HepG2 (cell line): Measurements from ENCODE around the gene MXI1. TPM values are rescaled to one million over a fixed set of nuclear protein-coding genes. Genes with fewer than 3 reads are reported as not detected.
"Not testable (repeated sequence)": the region's sequence is repeated elsewhere in the genome, so short reads cannot be mapped to it uniquely, and the experiment has no call there.

Experiments used
- ATAC-seq: fragments of 200-7000 bp; cut with Tn5 transposase; 3 replicates; pipeline ENCODE4 v1.9.1; 2020; ENCODE audit warnings: mild to moderate bottlenecking, moderate library complexity
- BruUV-seq: library from RNA; stranded (reverse); fragments of 400-500 nt; replicated peaks from 2 replicates; lab custom pipeline; 2021; lab: Mats Ljungman, UMichigan
- CTCF ChIA-PET: fragments of 300-600 bp; formaldehyde crosslinking; extraction: SDS; loops from one replicate; lab custom pipeline; 2021; ENCODE audit warnings: low total read pairs, inconsistent platforms, low intra/inter-chr PET ratio; lab: Yijun Ruan, JAX
- POLR2A ChIA-PET: fragments of 350-600 bp; sonication (Branson Sonifier 250); formaldehyde crosslinking; loops from one replicate; lab custom pipeline; 2020; ENCODE audit warnings: antibody characterized with exemption, inconsistent platforms; lab: Yijun Ruan, JAX
- DNase-seq: peaks from one replicate; pipeline ENCODE4 v3.0.0-alpha.2; 2015; ENCODE audit warnings: low spot score
- FAIRE-seq: peaks from 3 replicates; lab custom pipeline; 2011; peaks lifted over from hg19 to GRCh38; lab: Jason Lieb, UNC
- H2AFZ ChIP-seq: one replicate; pipeline ENCODE4 v1.6.1; 2011; ENCODE audit warnings: low read length, inconsistent platforms
- H3K27ac ChIP-seq: fragments of 300-600 bp; 3 replicates; pipeline ENCODE4 v1.8.0; 2011; ENCODE audit warnings: mixed run types, mild to moderate bottlenecking, mixed read lengths, low read length, inconsistent platforms; ENCODE audit not compliant: insufficient read depth; ENCODE audit errors: extremely low read length
- H3K27me3 ChIP-seq, 2 experiments: fragments of 200-600 bp in 1 of 2; 2 replicates in 1 of 2; 3 replicates in 1 of 2; pipeline versions ENCODE4 v1.6.0 to v1.8.0; 2011; ENCODE audit warnings: low read length in 2 of 2, mild to moderate bottlenecking in 2 of 2, moderate library complexity in 2 of 2, inconsistent platforms in 1 of 2; ENCODE audit not compliant: insufficient read depth in 2 of 2, control insufficient read depth in 1 of 2
- H3K36me3 ChIP-seq, 2 experiments: fragments of 200-600 bp in 1 of 2; replicated peaks in 1 of 2; 2 replicates in 1 of 2; 3 replicates in 1 of 2; pipeline versions ENCODE4 v1.5.1 to v1.8.0; 2011; ENCODE audit warnings: low read length in 2 of 2, inconsistent platforms in 1 of 2; ENCODE audit not compliant: insufficient read depth in 2 of 2, control insufficient read depth in 1 of 2
- H3K4me1 ChIP-seq: 2 replicates; pipeline ENCODE4 v1.5.1; 2012; ENCODE audit warnings: low read length, inconsistent platforms; ENCODE audit not compliant: insufficient read depth
- H3K4me2 ChIP-seq: 2 replicates; pipeline ENCODE4 v1.6.0; 2011; ENCODE audit warnings: low read depth, low read length, inconsistent platforms
- H3K4me3 ChIP-seq, 3 experiments: fragments of 200-600 bp in 1 of 3; sonication (generic), shearing (Covaris generic) in 1 of 3; replicated peaks in 1 of 3; 2 replicates each; pipeline ENCODE4 v1.5.1; 2011 to 2016; ENCODE audit warnings: low read length in 3 of 3, inconsistent platforms in 2 of 3, low read depth in 2 of 3, mild to moderate bottlenecking in 2 of 3, control low read depth in 1 of 3, mixed read lengths in 1 of 3; ENCODE audit not compliant: insufficient read depth in 1 of 3
- H3K79me2 ChIP-seq: one replicate; pipeline ENCODE4 v1.6.1; 2011; ENCODE audit warnings: low read length, inconsistent platforms; ENCODE audit not compliant: insufficient read depth
- H3K9ac ChIP-seq: 2 replicates; pipeline ENCODE4 v1.6.0; 2011; ENCODE audit warnings: mild to moderate bottlenecking, low read depth, low read length, inconsistent platforms; ENCODE audit not compliant: insufficient read depth
- H3K9me3 ChIP-seq: 2 replicates; pipeline ENCODE4 v1.5.1; 2012; ENCODE audit warnings: mild to moderate bottlenecking, low read length
- H4K20me1 ChIP-seq: 2 replicates; pipeline ENCODE4 v1.6.0; 2011; ENCODE audit warnings: inconsistent platforms, mild to moderate bottlenecking, low read length, moderate library complexity; ENCODE audit not compliant: insufficient read depth
- WGBS: methylation state at CpG from one replicate; pipeline ENCODE4 v1.1.6; 2017; ENCODE audit warnings: low lambda C conversion rate; 5-methylcytosine and 5-hydroxymethylcytosine counted together
- in situ Hi-C: cut with HindIII; loops from 2 replicates; pipeline ENCODE4 v1.10.0; 2017; ENCODE audit warnings: low pct_unique_long_range_greater_than_20kb; ENCODE audit not compliant: extremely low pct_ligation_motif_present
- intact Hi-C: fragments of 100-400 bp; cut with micrococcal nuclease; formaldehyde crosslinking; loops from one replicate; pipeline ENCODE4 v1.10.0; 2022; ENCODE audit not compliant: unreplicated experiment
- polyA plus RNA-seq, 8 experiments: library from polyadenylated mRNA; depleted of rRNA in 3 of 8; stranded (reverse) in 7 of 8; unstranded in 1 of 8; fragments of >200 nt; fragmentation: Illumina TruSeq in 4 of 8; extraction: Trizol in 4 of 8; gene quantifications; 2 replicates each; pipeline versions ENCODE4 v1.2.1 to v1.2.3, GENCODE V29; 2011 to 2016; ENCODE audit warnings: low read depth in 4 of 8, missing spikeins in 1 of 8, mixed read lengths in 1 of 8; ENCODE audit not compliant: insufficient read depth in 1 of 8
- total RNA-seq, 5 experiments: library from RNA; depleted of rRNA; stranded (reverse); fragments of >200 nt; fragmentation: Illumina TruSeq; extraction: Trizol; gene quantifications; 2 replicates each; pipeline ENCODE4 v1.2.3, GENCODE V29; 2016; ENCODE audit warnings: low read depth in 1 of 5

Gene MXI1
- total and polyA plus RNA-seq, 2 of the 13 experiments (the other 11 are each of a cell fraction or from before 2014, with no cell fraction given) = 6.6 to 22.0 TPM

DNA sequence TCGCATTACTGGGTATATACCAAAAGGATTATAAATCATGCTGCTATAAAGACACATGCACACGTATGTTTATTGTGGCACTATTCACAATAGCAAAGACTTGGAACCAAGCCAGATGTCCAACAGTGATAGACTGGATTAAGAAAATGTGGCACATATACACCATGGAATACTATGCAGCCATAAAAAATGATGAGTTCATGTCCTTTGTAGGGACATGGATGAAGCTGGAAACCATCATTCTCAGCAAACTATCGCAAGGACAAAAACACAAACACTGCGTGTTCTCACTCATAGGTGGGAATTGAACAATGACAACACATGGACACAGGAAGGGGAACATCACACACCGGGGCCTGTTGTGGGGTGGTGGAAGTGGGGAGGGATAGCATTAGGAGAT is 40.4 kb downstream of the MXI1 start:
- FAIRE-seq, DNase-seq, H3K79me2 ChIP-seq, H3K27me3 ChIP-seq, H3K4me1 ChIP-seq, H4K20me1 ChIP-seq, POLR2A ChIA-PET, CTCF ChIA-PET, H3K4me3 ChIP-seq, H2AFZ ChIP-seq, H3K9me3 ChIP-seq, intact Hi-C loops, H3K36me3 ChIP-seq, H3K9ac ChIP-seq, ATAC-seq, H3K4me2 ChIP-seq, in situ Hi-C loops, BruUV-seq, H3K27ac ChIP-seq: not testable (repeated sequence)
- WGBS = 97% methylated on average over 4 of the region's 5 CpGs

DNA sequence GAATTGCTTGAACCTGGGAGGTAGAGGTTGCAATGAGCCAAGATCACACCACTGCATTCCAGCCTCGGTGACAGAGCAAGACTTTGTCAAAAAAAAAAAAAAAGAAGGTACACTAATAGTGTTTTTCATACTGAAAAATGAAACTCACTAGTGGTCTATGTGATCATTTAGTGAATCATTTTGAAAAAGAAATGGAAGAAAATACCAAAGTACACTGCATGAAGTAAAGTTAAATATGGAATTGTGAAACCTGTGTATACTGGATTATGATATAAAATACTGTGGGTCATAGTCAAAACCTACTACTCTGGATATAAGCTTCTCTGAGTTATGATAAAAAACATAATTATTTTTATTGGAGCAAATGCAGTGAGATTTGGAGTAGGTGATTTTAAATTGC is 42.1 kb downstream of the MXI1 start:
- H3K4me2 ChIP-seq, in situ Hi-C loops, POLR2A ChIA-PET, intact Hi-C loops, H3K36me3 ChIP-seq, H3K79me2 ChIP-seq, CTCF ChIA-PET, H3K27me3 ChIP-seq, ATAC-seq, DNase-seq, H4K20me1 ChIP-seq, H2AFZ ChIP-seq, H3K9ac ChIP-seq, H3K27ac ChIP-seq, H3K4me3 ChIP-seq, H3K9me3 ChIP-seq, FAIRE-seq, H3K4me1 ChIP-seq, BruUV-seq: not testable (repeated sequence)
- WGBS = 92% methylated on average over 1 of the region's 1 CpG

DNA sequence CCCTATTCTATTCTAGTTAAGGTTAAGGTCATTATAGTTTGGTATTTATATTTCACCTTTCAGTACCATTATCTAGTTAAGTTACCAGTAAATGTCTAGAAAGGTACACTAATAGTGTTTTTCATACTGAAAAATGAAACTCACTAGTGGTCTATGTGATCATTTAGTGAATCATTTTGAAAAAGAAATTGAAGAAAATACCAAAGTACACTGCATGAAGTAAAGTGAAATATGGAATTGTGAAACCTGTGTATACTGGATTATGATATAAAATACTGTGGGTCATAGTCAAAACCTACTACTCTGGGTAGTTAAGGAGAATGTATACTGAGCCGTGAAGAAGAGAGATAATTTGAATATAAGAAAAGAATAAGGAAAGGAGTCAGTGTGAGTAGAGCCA is 44.0 kb downstream of the MXI1 start:
- H3K79me2 ChIP-seq, in situ Hi-C loops, ATAC-seq, H3K4me3 ChIP-seq, H3K4me1 ChIP-seq, FAIRE-seq, H3K36me3 ChIP-seq, H3K9me3 ChIP-seq, H3K9ac ChIP-seq, CTCF ChIA-PET, BruUV-seq, intact Hi-C loops, DNase-seq, H3K27ac ChIP-seq, H4K20me1 ChIP-seq, H2AFZ ChIP-seq, H3K27me3 ChIP-seq, H3K4me2 ChIP-seq, POLR2A ChIA-PET: not testable (repeated sequence)
- WGBS = 93% methylated on average over 1 of the region's 1 CpG
